HepG2 (cell line): ENCODE results near the gene ENTPD1. TPM values are rescaled to one million over a fixed set of nuclear protein-coding genes. Genes with fewer than 3 reads are reported as not detected.

Experiments
- AFF4 ChIP-seq: sonication (generic); formaldehyde crosslinking; IDR thresholded peaks from 2 replicates; pipeline ENCODE4 v1.4.0; 2020; ENCODE audit warnings: missing genetic modification reagents
- GRHL1 ChIP-seq: sonication (generic); formaldehyde crosslinking; conservative IDR thresholded peaks from 2 replicates; pipeline ENCODE4 v1.8.0; 2022; ENCODE audit warnings: missing genetic modification reagents
- HMGXB3 ChIP-seq: sonication (generic); formaldehyde crosslinking; IDR thresholded peaks from 2 replicates; pipeline ENCODE4 v1.4.0; 2020; ENCODE audit warnings: missing genetic modification reagents, borderline replicate concordance
- KLF16 ChIP-seq, 2 experiments: sonication (generic) in 1 of 2; formaldehyde crosslinking in 1 of 2; IDR thresholded peaks; 2 replicates each; pipeline versions ENCODE4 v1.6.1 to v1.8.0; 2016 to 2023; ENCODE audit warnings: missing genetic modification reagents in 2 of 2, missing compliant biosample characterization in 1 of 2
- TEAD3 ChIP-seq: optimal IDR thresholded peaks from 2 replicates; pipeline ENCODE3; 2016; ENCODE audit warnings: borderline replicate concordance
- THAP7 ChIP-seq: sonication (generic); formaldehyde crosslinking; IDR thresholded peaks from 2 replicates; pipeline ENCODE4 v1.8.1; 2023; ENCODE audit warnings: mild to moderate bottlenecking, missing genetic modification reagents
- ZNF136 ChIP-seq: sonication (generic); formaldehyde crosslinking; IDR thresholded peaks from 2 replicates; pipeline ENCODE4 v1.8.1; 2022; ENCODE audit warnings: low read depth, mild to moderate bottlenecking, moderate library complexity, missing genetic modification reagents
- ZNF281 ChIP-seq: sonication (generic); formaldehyde crosslinking; IDR thresholded peaks from 2 replicates; pipeline ENCODE4 v1.4.0; 2020; ENCODE audit warnings: missing genetic modification reagents, borderline replicate concordance
- ZNF678 ChIP-seq: sonication (generic); formaldehyde crosslinking; IDR thresholded peaks from 2 replicates; pipeline ENCODE4 v1.4.0; 2020; ENCODE audit warnings: mild to moderate bottlenecking, missing genetic modification reagents
- polyA plus RNA-seq, 8 experiments: library from polyadenylated mRNA; depleted of rRNA in 3 of 8; stranded (reverse) in 7 of 8; unstranded in 1 of 8; fragments of >200 nt; fragmentation: Illumina TruSeq in 4 of 8; extraction: Trizol in 4 of 8; gene quantifications; 2 replicates each; pipeline versions ENCODE4 v1.2.1 to v1.2.3, GENCODE V29; 2011 to 2016; ENCODE audit warnings: low read depth in 4 of 8, missing spikeins in 1 of 8, mixed read lengths in 1 of 8; ENCODE audit not compliant: insufficient read depth in 1 of 8
- total RNA-seq, 5 experiments: library from RNA; depleted of rRNA; stranded (reverse); fragments of >200 nt; fragmentation: Illumina TruSeq; extraction: Trizol; gene quantifications; 2 replicates each; pipeline ENCODE4 v1.2.3, GENCODE V29; 2016; ENCODE audit warnings: low read depth in 1 of 5

The ENTPD1 gene
- total and polyA plus RNA-seq, 2 of the 13 experiments (the other 11 are each of a cell fraction or from before 2014, with no cell fraction given): 0.07 TPM

- TF ChIP-seq HMGXB3 (CRISPR knock-in tag) (no peak), ZNF281 (CRISPR knock-in tag) (no peak), ZNF136 (CRISPR knock-in tag) (no peak), AFF4 (CRISPR knock-in tag) (no peak), ZNF678 (no peak), KLF16 (CRISPR knock-in tag; IDR thresholded peaks at IDR 0.05) (no peak), GRHL1 (CRISPR knock-in tag) (no peak), THAP7 (CRISPR knock-in tag) (no peak), TEAD3 (CRISPR knock-in tag) (no peak)
Measured at GRCh38 chr10:95848841-95849240, 92.9 kb downstream of the ENTPD1 start (continued).
